CD4-positive, CD25-positive, alpha-beta regulatory T cell (primary cell): ENCODE measurements around the gene RIMBP2. TPM values are rescaled to one million over a fixed set of nuclear protein-coding genes. Genes with fewer than 3 reads are reported as not detected.

Source experiments
- ATAC-seq, 2 donors: fragments of 150-1000 bp; cut with Tn5 transposase; one replicate each; pipeline ENCODE4 v1.10.0; 2021; ENCODE audit warnings: low read depth in 2 of 2, moderate number of reproducible peaks in 2 of 2, moderate library complexity in 1 of 2
- DNase-seq, 3 donors: peaks; one replicate each; pipeline versions ENCODE4 v3.0.0 to v3.0.0-alpha.2; 2012 to 2022; ENCODE audit warnings: mixed read lengths in 1 of 3
- H3K27ac ChIP-seq: one replicate; pipeline ENCODE4 v1.7.0; 2013; ENCODE audit warnings: mild to moderate bottlenecking, low read length; ENCODE audit not compliant: insufficient read depth, poor library complexity, severe bottlenecking
- H3K27me3 ChIP-seq: one replicate; pipeline ENCODE4 v1.7.0; 2013; ENCODE audit warnings: low read length; ENCODE audit not compliant: control insufficient read depth, insufficient read depth
- H3K36me3 ChIP-seq: one replicate; pipeline ENCODE4 v1.7.0; 2013; ENCODE audit warnings: mild to moderate bottlenecking, low read length, moderate library complexity; ENCODE audit not compliant: control insufficient read depth, insufficient read depth
- H3K4me1 ChIP-seq: 2 replicates; pipeline ENCODE4 v1.7.0; 2013; ENCODE audit warnings: mild to moderate bottlenecking, low read length; ENCODE audit not compliant: insufficient read depth, control insufficient read depth, poor library complexity, severe bottlenecking
- H3K4me3 ChIP-seq: one replicate; pipeline ENCODE4 v1.7.0; 2013; ENCODE audit warnings: low read depth, mild to moderate bottlenecking, low read length, moderate library complexity
- H3K9me3 ChIP-seq, 2 experiments: 1 replicate in 1 of 2; 2 replicates in 1 of 2; pipeline ENCODE4 v1.7.0; 2013; ENCODE audit warnings: low read length in 2 of 2, mild to moderate bottlenecking in 1 of 2, moderate library complexity in 1 of 2; ENCODE audit not compliant: control insufficient read depth in 2 of 2
- H3K27ac Mint-ChIP-seq, 3 donors: one replicate each; pipeline ENCODE4 v1.8.0; 2020 to 2022; ENCODE audit warnings: mild to moderate bottlenecking in 3 of 3, mixed read lengths in 3 of 3, moderate library complexity in 2 of 3
- H3K27me3 Mint-ChIP-seq: one replicate; pipeline ENCODE4 v1.8.0; 2022; ENCODE audit warnings: mild to moderate bottlenecking, mixed read lengths
- H3K36me3 Mint-ChIP-seq: one replicate; pipeline ENCODE4 v1.8.0; 2020; ENCODE audit warnings: mixed read lengths
- H3K4me1 Mint-ChIP-seq, 4 donors: one replicate each; pipeline ENCODE4 v1.8.0; 2020 to 2022; ENCODE audit warnings: mixed read lengths in 4 of 4, mild to moderate bottlenecking in 1 of 4
- H3K4me3 Mint-ChIP-seq, 4 donors: one replicate each; pipeline ENCODE4 v1.8.0; 2020 to 2022; ENCODE audit warnings: mild to moderate bottlenecking in 4 of 4, mixed read lengths in 4 of 4, moderate library complexity in 3 of 4
- H3K9me3 Mint-ChIP-seq, 7 donors: one replicate each; pipeline ENCODE4 v1.8.0; 2020 to 2022; ENCODE audit warnings: mixed read lengths in 7 of 7, mild to moderate bottlenecking in 3 of 7, moderate library complexity in 2 of 7
- polyA plus RNA-seq, 4 donors: library from polyadenylated mRNA; unstranded; fragments of 300-500 nt; fragmentation: Illumina TruSeq; gene quantifications; one replicate each; pipeline ENCODE4 v1.2.3, GENCODE V29; 2021
- total RNA-seq: library from RNA; stranded (reverse); gene quantifications from one replicate; pipeline ENCODE4 v1.2.3, GENCODE V29; 2022

Gene RIMBP2
- total and polyA plus RNA-seq, 5 donors from 2014 or later, result not detected

DNA sequence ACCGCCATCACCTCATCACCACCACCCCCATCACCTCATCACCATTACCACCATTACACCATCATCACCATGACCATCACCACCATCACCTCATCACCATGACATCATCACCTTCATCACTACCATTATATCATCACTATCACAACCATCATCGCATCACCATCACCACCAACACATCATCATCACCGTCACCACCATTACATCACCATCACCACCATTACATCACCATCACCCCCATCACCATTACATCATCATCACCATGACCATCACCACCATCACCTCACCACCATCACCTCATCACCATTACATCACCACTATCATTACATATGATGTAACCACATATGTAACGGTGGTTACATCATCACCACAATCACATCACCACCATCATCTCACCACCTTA, 132.3 kb downstream of the RIMBP2 start:
- no peaks in the 10 kb centered on the region for H3K27me3 Mint-ChIP-seq
- no peak overlapping the region for H3K27ac ChIP-seq
- H3K4me1 ChIP-seq, result no peaks in the 10 kb centered on the region
- peaks cover 0 to 11% (median 2%) of the 10 kb centered on the region in 7 donors for H3K9me3 Mint-ChIP-seq
- H3K27ac Mint-ChIP-seq, result no peak overlapping the region
- H3K4me3 Mint-ChIP-seq, result no peak overlapping the region
- no peaks in the 10 kb centered on the region for H3K27me3 ChIP-seq
- peaks cover 4% of the 10 kb centered on the region for H3K36me3 Mint-ChIP-seq
- no peak for ATAC-seq
- no peaks in the 10 kb centered on the region for H3K9me3 ChIP-seq
- no peaks in the 10 kb centered on the region for H3K36me3 ChIP-seq
- H3K4me1 Mint-ChIP-seq, result no peaks in the 10 kb centered on the region
- no peak for DNase-seq
- H3K4me3 ChIP-seq, result no peak overlapping the region

DNA sequence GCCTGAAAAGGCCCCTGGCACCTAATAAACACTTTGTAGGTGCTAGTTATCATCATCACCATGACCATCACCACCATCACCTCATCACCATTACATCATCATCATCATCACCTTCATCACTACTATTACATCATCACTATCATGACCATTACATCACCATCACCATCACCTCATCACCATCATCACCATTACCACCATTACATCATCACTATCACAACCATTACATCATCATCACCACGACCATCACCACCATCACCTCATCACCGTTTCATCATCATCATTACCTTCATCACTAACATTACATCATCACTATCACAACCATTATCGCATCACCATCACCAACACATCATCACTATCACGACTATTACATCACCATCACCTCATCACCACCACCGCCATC, 132.8 kb downstream of the RIMBP2 start:
- ATAC-seq (no peak), DNase-seq (no peak)
- Mint-ChIP-seq H3K4me3 (no peak overlapping the region), H3K9me3 (peaks cover 0 to 12% (median 2%) of the 10 kb centered on the region in 7 donors), H3K27ac (no peak overlapping the region), H3K27me3 (no peaks in the 10 kb centered on the region), H3K4me1 (no peaks in the 10 kb centered on the region), H3K36me3 (peaks cover 4% of the 10 kb centered on the region)
- Histone ChIP-seq H3K4me1 (no peaks in the 10 kb centered on the region), H3K27ac (no peak overlapping the region), H3K36me3 (no peaks in the 10 kb centered on the region), H3K27me3 (no peaks in the 10 kb centered on the region), H3K4me3 (no peak overlapping the region), H3K9me3 (no peaks in the 10 kb centered on the region)

DNA sequence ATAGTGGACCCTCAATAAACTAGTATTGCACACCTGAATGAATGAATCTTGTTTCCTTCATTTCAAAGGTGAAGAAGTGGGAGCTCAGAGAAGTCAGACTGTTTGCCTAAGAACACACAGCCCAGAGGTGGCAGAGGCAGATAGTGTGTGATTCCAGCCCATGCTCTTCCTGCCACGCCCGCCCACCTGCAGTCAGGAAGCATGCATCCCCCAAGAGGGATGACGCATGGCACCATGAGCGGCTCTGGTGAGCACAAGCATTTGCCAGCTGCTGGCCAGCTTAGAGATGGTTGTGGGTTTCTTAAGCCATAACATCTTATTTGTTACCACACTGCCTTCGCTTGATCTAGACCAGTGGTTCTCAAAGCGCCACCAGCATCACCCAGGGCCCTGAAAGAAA, 133.8 kb downstream of the RIMBP2 start:
- Mint-ChIP-seq H3K36me3 (no peaks in the 10 kb centered on the region), H3K27ac (no peak overlapping the region), H3K27me3 (no peaks in the 10 kb centered on the region), H3K4me3 (no peak overlapping the region), H3K9me3 (peaks cover 0 to 9% (median 0%) of the 10 kb centered on the region in 7 donors), H3K4me1 (no peaks in the 10 kb centered on the region)
- H3K9me3 ChIP-seq, result no peaks in the 10 kb centered on the region
- no peaks in the 10 kb centered on the region for H3K36me3 ChIP-seq
- H3K27ac ChIP-seq, result no peak overlapping the region
- H3K27me3 ChIP-seq, result no peaks in the 10 kb centered on the region
- DNase-seq (no peak), ATAC-seq (no peak)
- H3K4me1 ChIP-seq, result no peaks in the 10 kb centered on the region
- H3K4me3 ChIP-seq, result no peak overlapping the region

DNA sequence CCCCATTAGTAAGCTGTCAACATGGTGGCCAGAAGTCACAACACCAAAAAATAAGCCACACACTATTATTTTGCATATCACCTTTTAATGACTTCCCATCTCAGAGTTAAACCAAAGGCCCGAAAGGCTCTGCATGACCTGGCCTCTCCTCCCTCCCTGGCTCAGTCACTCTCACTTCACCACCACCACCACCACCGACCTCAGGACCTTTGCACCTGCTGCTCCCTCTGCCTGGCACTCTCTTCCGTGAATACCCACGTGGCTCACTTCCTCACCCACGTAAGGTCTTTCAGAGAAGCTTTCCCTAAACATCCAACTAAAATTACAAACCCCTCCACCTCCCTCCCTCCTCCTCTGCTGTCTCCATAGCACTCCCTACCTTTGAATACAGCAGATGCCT, 134.3 kb downstream of the RIMBP2 start:
- Mint-ChIP-seq H3K4me1 (no peaks in the 10 kb centered on the region), H3K36me3 (no peaks in the 10 kb centered on the region), H3K27me3 (no peaks in the 10 kb centered on the region), H3K27ac (no peak overlapping the region), H3K4me3 (no peak overlapping the region), H3K9me3 (peaks cover 0 to 9% (median 0%) of the 10 kb centered on the region in 7 donors)
- H3K9me3 ChIP-seq, result no peaks in the 10 kb centered on the region
- H3K36me3 ChIP-seq, result no peaks in the 10 kb centered on the region
- H3K4me3 ChIP-seq, result no peak overlapping the region
- H3K27ac ChIP-seq, result no peak overlapping the region
- no peaks in the 10 kb centered on the region for H3K27me3 ChIP-seq
- DNase-seq, result no peak
- no peak for ATAC-seq
- H3K4me1 ChIP-seq, result no peaks in the 10 kb centered on the region

DNA sequence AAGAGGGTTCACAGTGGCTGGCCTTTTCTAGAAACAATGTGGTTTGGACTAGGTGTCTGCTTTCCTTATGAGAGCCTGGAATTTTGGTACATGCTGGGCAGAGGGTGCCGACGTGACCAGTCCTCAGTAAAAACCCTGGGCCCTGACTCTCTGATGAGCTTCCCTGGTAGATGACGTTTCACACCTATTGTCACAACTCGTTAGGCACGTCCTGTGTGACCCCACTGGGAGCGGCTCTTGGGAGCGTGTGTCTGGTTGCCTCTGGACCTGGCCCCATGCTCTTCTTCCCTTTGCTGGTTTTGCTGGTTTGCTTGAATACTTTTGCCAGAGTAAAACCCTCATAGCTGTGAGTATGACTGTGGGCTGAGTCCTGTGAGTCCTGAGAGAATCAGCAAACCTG, 136.9 kb downstream of the RIMBP2 start:
- DNase-seq (no peak), ATAC-seq (no peak)
- no peaks in the 10 kb centered on the region for H3K36me3 ChIP-seq
- Mint-ChIP-seq H3K4me3 (no peak overlapping the region), H3K4me1 (no peaks in the 10 kb centered on the region), H3K27me3 (no peaks in the 10 kb centered on the region), H3K27ac (no peak overlapping the region), H3K36me3 (no peaks in the 10 kb centered on the region), H3K9me3 (peaks cover 0 to 5% (median 0%) of the 10 kb centered on the region in 7 donors)
- no peak overlapping the region for H3K27ac ChIP-seq
- H3K9me3 ChIP-seq, result no peaks in the 10 kb centered on the region
- no peak overlapping the region for H3K4me3 ChIP-seq
- H3K27me3 ChIP-seq, result no peaks in the 10 kb centered on the region
- no peaks in the 10 kb centered on the region for H3K4me1 ChIP-seq

DNA sequence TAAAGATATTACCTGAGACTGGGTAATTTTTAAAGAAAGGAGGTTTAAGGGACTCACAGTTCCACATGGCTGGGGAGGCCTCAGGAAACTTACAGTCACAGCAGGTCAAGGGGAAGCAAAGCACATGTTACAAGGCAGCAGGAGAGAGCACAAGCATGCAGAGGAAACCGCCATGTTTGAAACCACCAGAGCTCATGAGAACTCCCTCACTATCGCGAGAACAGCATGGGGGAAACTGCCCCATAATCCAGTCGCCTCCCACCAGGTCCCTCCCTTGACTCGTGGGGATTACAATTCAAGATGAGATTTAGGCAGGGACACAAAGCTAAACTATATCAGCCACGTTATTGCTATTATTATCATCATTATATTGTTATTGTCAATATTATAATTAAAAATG, 138.7 kb downstream of the RIMBP2 start:
- Mint-ChIP-seq H3K27ac (no peak overlapping the region), H3K4me1 (no peaks in the 10 kb centered on the region), H3K9me3 (peaks cover 0 to 6% (median 0%) of the 10 kb centered on the region in 7 donors), H3K27me3 (no peaks in the 10 kb centered on the region), H3K4me3 (no peak overlapping the region), H3K36me3 (no peaks in the 10 kb centered on the region)
- no peak overlapping the region for H3K4me3 ChIP-seq
- no peak for DNase-seq
- no peaks in the 10 kb centered on the region for H3K36me3 ChIP-seq
- H3K27ac ChIP-seq, result no peak overlapping the region
- H3K27me3 ChIP-seq, result no peaks in the 10 kb centered on the region
- ATAC-seq, result no peak
- H3K4me1 ChIP-seq, result no peaks in the 10 kb centered on the region
- H3K9me3 ChIP-seq, result no peaks in the 10 kb centered on the region

DNA sequence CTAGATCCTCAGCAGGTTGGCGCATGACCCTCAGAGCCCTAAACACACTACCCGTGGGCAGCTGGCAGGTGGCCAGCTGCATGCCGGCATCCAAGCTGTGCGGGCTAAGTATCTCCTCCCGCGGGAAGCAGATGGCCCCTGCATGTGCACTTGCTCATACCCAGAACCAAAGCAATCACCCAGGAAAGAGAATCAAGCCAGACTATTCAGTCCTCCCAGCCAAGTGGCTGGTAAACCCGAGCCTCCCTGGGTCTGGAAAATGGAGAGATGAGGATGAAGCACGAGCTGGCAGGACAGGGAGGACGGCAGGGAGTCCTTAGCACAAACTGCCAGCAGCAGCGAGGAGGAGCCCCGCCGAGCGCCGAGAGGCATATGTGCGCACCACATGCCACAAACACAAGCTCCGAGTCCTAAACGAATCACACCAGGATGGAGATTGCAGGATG, 139.7 kb downstream of the RIMBP2 start:
- no peak overlapping the region for H3K27ac Mint-ChIP-seq
- no peaks in the 10 kb centered on the region for H3K27me3 ChIP-seq
- H3K4me1 Mint-ChIP-seq, result no peaks in the 10 kb centered on the region
- no peak overlapping the region for H3K4me3 ChIP-seq
- no peaks in the 10 kb centered on the region for H3K4me1 ChIP-seq
- H3K27me3 Mint-ChIP-seq, result no peaks in the 10 kb centered on the region
- H3K36me3 Mint-ChIP-seq, result no peaks in the 10 kb centered on the region
- peaks cover 0 to 6% (median 0%) of the 10 kb centered on the region in 7 donors for H3K9me3 Mint-ChIP-seq
- DNase-seq (no peak), ATAC-seq (no peak)
- no peak overlapping the region for H3K27ac ChIP-seq
- no peak overlapping the region for H3K4me3 Mint-ChIP-seq
- no peaks in the 10 kb centered on the region for H3K36me3 ChIP-seq
- no peaks in the 10 kb centered on the region for H3K9me3 ChIP-seq

DNA sequence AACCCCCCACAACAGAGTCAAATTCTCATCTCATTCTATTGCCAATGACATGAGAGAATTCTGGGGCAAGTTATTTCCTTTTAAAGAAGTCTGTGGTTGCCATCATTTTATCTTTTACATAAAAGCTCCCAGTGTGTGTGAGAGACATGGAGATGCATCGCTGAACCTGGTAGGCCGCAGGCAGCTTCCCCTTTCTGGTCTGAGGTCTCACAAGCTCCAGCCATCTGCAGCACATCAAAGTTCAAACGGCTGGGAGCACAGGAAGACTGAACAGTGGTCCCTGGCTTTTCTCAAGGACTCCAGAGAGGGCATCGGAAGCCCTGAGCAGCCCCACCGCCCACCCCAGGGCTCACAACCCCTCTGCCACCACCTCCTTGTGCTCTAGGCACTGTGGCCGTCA, 141.7 kb downstream of the RIMBP2 start:
- Mint-ChIP-seq H3K4me3 (no peak overlapping the region), H3K36me3 (no peaks in the 10 kb centered on the region), H3K4me1 (no peaks in the 10 kb centered on the region), H3K27ac (no peak overlapping the region), H3K27me3 (no peaks in the 10 kb centered on the region), H3K9me3 (peaks cover 0 to 3% (median 0%) of the 10 kb centered on the region in 7 donors)
- H3K27ac ChIP-seq, result no peak overlapping the region
- ATAC-seq, result no peak
- no peaks in the 10 kb centered on the region for H3K9me3 ChIP-seq
- no peaks in the 10 kb centered on the region for H3K4me1 ChIP-seq
- H3K4me3 ChIP-seq, result no peak overlapping the region
- no peaks in the 10 kb centered on the region for H3K36me3 ChIP-seq
- no peaks in the 10 kb centered on the region for H3K27me3 ChIP-seq
- no peak for DNase-seq
